ENCODE data around the gene SPNS3.

GRCh38 chr17:4511199-4511932 lies 77.6 kb downstream of the SPNS3 start:
- TF ChIP-seq, protein P1, sequence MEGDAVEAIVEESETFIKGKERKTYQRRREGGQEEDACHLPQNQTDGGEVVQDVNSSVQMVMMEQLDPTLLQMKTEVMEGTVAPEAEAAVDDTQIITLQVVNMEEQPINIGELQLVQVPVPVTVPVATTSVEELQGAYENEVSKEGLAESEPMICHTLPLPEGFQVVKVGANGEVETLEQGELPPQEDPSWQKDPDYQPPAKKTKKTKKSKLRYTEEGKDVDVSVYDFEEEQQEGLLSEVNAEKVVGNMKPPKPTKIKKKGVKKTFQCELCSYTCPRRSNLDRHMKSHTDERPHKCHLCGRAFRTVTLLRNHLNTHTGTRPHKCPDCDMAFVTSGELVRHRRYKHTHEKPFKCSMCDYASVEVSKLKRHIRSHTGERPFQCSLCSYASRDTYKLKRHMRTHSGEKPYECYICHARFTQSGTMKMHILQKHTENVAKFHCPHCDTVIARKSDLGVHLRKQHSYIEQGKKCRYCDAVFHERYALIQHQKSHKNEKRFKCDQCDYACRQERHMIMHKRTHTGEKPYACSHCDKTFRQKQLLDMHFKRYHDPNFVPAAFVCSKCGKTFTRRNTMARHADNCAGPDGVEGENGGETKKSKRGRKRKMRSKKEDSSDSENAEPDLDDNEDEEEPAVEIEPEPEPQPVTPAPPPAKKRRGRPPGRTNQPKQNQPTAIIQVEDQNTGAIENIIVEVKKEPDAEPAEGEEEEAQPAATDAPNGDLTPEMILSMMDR (IDR thresholded peaks at IDR 0.05): no peak
- TF ChIP-seq POLR2AphosphoS5 (IDR thresholded peaks at IDR 0.05): no peak
